Neuron (in vitro differentiated cells): ENCODE data around the gene CYTH3.
"Not testable (repeated sequence)": the region's sequence is repeated elsewhere in the genome, so short reads cannot be mapped to it uniquely, and the experiment has no call there.

Experiments used
- H2AFZ ChIP-seq: one replicate; pipeline ENCODE4 v1.6.1; 2013; ENCODE audit warnings: low read depth, mild to moderate bottlenecking, inconsistent platforms, low read length, moderate library complexity
- H3K27me3 ChIP-seq: one replicate; pipeline ENCODE4 v1.6.1; 2013; ENCODE audit warnings: low read length; ENCODE audit not compliant: insufficient read depth
- H3K36me3 ChIP-seq: one replicate; pipeline ENCODE4 v1.6.1; 2013; ENCODE audit warnings: low read length; ENCODE audit not compliant: insufficient read depth
- H3K4me1 ChIP-seq: one replicate; pipeline ENCODE4 v1.6.1; 2013; ENCODE audit warnings: low read length; ENCODE audit not compliant: insufficient read depth
- H3K4me3 ChIP-seq: 2 replicates; pipeline ENCODE4 v1.5.1; 2013; ENCODE audit warnings: mild to moderate bottlenecking, low read length, moderate library complexity
- H3K9me3 ChIP-seq: one replicate; pipeline ENCODE4 v1.6.1; 2013; ENCODE audit warnings: low read length

CYTH3 gene

DNA sequence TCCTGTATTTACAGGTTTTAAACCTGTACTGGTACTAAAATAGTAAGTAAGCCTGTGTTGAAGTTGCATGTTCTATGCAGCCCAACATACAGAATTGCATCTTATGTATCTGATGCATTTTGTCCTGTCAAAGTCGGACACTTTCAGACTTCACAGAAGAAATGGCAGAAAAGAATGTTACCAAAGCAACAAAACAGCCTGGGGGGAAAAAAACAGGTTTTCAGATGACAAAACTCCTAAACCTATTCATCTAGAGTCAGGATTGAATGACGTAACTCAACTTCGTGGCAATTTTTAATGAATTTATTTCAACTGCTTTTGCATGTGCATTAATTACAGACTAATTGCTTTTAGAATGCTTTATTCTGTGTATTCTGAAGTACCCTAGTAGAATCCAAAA, 28.4 kb downstream of the CYTH3 start:
- H3K36me3 ChIP-seq: no peaks in the 10 kb centered on the region
- H2AFZ ChIP-seq: no peak overlapping the region
- H3K4me1 ChIP-seq: no peaks in the 10 kb centered on the region
- H3K4me3 ChIP-seq: no peak overlapping the region
- no peaks in the 10 kb centered on the region for H3K9me3 ChIP-seq
- no peaks in the 10 kb centered on the region for H3K27me3 ChIP-seq

DNA sequence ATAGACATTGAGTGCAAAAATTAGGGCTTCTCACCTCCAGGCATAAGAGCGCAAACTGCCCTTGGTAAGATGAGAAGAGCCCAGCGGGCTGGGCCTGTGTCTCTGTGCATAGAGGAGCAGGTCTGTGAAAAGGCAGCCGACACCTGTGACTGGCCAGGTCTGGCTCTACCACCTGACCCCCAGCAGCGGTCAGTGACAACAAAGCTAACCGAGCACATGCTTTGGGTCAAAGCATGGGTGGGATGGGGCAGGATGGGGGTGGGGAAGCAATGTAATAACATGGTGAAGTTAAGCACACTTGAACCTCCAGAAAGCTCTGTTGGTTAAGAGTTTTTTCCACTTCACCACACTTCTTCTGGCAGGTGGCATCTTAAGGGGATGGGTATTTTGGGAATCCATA, 29.3 kb downstream of the CYTH3 start:
- no peaks in the 10 kb centered on the region for H3K36me3 ChIP-seq
- no peaks in the 10 kb centered on the region for H3K9me3 ChIP-seq
- no peak overlapping the region for H3K4me3 ChIP-seq
- H3K27me3 ChIP-seq: no peaks in the 10 kb centered on the region
- no peaks in the 10 kb centered on the region for H3K4me1 ChIP-seq
- H2AFZ ChIP-seq: no peak overlapping the region

DNA sequence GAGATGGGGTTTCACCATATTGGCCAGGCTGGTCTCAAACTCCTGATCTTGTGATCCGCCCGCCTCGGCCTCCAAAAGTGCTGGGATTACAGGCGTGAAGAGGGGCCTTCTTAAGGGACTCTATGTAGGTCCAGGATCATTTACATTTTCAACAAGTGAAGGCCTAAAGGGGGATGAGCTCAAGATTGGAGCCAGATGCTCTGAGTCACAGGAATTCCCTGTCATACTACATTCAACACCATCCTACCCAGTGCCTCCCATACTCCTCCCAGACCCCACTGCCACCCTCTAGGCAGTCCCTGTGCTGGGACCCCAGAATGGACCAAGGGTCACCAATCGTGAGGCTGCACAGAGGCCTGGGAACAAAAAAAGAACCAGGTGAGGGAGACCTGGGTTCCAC, 29.9 kb downstream of the CYTH3 start:
- H3K9me3 ChIP-seq: no peaks in the 10 kb centered on the region
- no peaks in the 10 kb centered on the region for H3K4me1 ChIP-seq
- H3K4me3 ChIP-seq: no peak overlapping the region
- H2AFZ ChIP-seq: no peak overlapping the region
- H3K27me3 ChIP-seq: no peaks in the 10 kb centered on the region
- H3K36me3 ChIP-seq: no peaks in the 10 kb centered on the region

DNA sequence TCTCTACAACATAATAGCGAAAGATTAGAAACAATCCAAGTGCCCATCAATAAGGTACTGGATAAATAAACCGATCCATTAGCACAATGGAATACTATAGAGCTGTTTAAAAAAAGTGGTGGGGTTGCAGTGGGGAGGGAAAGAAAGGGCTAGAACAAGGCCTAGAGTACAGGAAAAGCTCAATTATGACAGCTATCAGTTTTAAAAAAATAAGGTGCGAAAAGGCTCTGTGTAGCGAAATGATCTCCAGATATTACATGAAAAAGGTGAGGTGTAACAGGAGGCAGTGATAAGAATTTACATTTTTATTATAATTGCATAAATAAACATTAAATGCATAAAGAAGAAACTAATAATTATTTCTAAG, 30.8 kb downstream of the CYTH3 start:
- no peak overlapping the region for H2AFZ ChIP-seq
- H3K27me3 ChIP-seq: no peaks in the 10 kb centered on the region
- peaks cover 2% of the 10 kb centered on the region for H3K4me1 ChIP-seq
- no peaks in the 10 kb centered on the region for H3K36me3 ChIP-seq
- H3K9me3 ChIP-seq: no peaks in the 10 kb centered on the region
- H3K4me3 ChIP-seq: no peak overlapping the region

DNA sequence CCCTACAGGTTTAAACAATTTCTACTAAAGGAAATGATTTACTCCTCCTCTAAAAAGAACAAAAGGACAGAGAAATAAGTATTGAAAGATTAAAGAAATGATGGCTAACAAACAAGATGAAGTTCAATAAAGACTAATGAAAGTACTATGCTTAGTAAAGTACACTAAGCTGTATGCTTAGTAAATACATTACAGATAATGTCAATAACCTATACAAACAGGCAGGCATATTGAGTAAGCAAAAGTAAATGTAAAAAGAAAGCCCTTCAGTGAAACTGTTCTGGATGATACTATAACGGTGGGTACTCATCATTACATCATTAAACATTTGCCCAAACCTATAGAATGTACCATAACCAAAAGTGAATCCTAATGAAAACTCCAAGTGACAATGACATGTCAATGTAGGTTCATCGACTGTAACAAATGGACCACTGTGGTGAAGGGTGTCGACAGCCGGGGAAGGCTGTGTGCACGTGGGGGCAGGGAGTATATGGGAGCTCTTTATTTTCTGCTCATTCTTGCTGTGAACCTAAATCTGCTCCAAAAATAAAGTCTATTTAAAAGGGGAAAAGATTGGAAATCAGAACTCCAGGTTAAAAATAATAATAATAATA, 34.0 kb downstream of the CYTH3 start:
- H3K9me3 ChIP-seq: no peaks in the 10 kb centered on the region
- no peaks in the 10 kb centered on the region for H3K36me3 ChIP-seq
- no peak overlapping the region for H3K4me3 ChIP-seq
- no peak overlapping the region for H2AFZ ChIP-seq
- H3K27me3 ChIP-seq: no peaks in the 10 kb centered on the region
- peaks cover 2% of the 10 kb centered on the region for H3K4me1 ChIP-seq

DNA sequence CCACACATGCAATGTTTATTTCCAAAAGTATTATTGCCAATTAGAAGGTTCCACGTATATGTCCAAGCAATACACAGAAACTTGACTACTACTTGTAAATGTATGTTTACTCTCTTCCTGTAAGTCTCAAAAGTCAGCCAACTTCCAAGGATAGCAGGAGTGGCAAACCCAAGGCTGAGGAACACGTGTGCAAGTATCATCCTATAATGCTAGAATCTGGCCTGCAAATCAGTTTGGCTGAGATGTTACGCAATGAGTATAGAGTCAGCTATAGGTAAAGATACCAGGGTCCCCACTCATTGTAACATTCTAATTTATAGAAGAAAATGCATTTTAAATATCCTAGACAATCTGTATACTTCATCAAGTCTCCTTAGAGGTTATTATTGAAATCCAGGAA, 34.7 kb downstream of the CYTH3 start:
- no peaks in the 10 kb centered on the region for H3K36me3 ChIP-seq
- peaks cover 2% of the 10 kb centered on the region for H3K4me1 ChIP-seq
- H2AFZ ChIP-seq: no peak overlapping the region
- H3K4me3 ChIP-seq: no peak overlapping the region
- no peaks in the 10 kb centered on the region for H3K9me3 ChIP-seq
- H3K27me3 ChIP-seq: no peaks in the 10 kb centered on the region

DNA sequence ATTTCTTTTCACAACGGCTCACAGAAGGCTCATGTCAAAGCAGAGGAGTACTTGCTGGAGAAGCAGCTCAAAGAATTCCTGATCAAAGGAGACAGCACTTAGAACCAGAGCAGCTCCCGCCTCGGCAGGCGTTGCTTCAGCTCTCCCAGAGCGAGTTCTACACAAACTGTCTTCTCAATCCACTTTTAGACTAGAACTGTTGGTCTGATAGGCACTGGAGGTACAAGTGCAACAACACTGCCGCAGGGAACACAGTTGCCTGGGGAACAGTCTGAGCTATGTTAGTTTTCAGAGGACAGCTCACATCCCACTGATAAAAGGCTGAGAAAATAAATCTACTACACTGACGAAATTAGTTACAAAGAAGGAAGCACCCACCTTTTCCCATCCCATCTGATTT, 35.4 kb downstream of the CYTH3 start:
- Histone ChIP-seq H3K27me3 (no peaks in the 10 kb centered on the region), H2AFZ (no peak overlapping the region), H3K36me3 (no peaks in the 10 kb centered on the region), H3K4me1 (peaks cover 2% of the 10 kb centered on the region), H3K4me3 (no peak overlapping the region), H3K9me3 (no peaks in the 10 kb centered on the region)

DNA sequence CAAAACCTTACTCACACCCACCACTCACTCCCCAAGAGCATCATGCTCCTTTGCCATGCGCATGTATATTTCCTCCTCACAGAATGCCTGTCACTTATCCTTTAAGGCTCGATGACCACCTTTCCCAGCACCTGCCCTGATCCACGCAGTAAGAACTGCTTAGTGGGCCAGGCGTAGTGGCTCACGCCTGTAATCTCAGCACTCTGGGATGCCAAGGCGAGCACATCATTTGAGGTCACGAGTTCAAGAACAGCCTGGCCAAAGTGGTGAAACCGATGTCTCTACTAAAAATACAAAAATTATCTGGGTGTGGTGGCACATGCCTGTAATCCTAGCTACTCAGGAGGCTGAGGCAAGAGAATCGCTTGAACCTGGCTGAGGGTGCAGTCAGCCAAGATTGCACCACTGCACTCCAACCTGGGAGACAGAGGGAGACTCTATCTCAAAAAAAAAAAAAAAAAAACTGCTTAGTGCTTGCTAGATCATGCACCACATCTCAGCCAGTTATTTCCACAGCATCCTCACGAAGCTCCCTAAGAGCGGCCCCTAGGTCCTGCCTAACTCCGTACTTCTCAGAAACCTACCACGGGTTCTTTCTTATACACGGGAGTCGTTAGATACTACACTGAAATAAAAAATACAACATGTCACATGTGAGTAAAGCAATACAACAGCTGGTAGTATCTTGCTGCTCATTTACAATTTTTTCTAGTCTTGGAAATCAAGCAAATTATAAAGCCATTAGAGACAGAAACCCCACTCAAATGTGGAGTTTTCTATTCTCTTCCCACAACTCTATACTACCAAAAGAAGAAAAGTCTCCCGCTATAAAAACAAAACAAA, 37.2 kb downstream of the CYTH3 start:
- Histone ChIP-seq H3K4me3 (no peak overlapping the region), H3K27me3 (no peaks in the 10 kb centered on the region), H3K9me3 (no peaks in the 10 kb centered on the region), H3K4me1 (peaks cover 2% of the 10 kb centered on the region), H3K36me3 (no peaks in the 10 kb centered on the region), H2AFZ (no peak overlapping the region)

DNA sequence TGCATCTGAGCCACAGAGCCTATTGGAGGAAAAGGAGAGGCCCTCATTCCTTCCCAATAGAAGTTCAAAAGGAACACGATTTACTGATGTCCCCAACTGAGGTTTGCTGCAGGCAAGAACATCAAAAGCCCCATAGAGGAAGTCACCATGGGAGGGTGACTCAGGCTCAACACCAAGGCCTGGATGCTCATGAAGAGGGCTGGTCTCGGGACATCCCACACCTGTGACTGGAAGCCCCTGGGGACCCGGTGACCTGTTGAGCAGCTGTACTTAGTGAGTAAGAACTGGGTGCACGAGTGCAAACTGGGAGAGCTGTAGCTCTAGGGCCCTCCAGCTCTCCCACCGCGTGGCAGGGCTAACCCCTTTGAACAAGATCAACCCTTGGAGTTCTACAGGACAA, 38.0 kb downstream of the CYTH3 start:
- Histone ChIP-seq H2AFZ (no peak overlapping the region), H3K36me3 (no peaks in the 10 kb centered on the region), H3K4me3 (no peak overlapping the region), H3K9me3 (no peaks in the 10 kb centered on the region), H3K4me1 (peaks cover 2% of the 10 kb centered on the region), H3K27me3 (no peaks in the 10 kb centered on the region)

DNA sequence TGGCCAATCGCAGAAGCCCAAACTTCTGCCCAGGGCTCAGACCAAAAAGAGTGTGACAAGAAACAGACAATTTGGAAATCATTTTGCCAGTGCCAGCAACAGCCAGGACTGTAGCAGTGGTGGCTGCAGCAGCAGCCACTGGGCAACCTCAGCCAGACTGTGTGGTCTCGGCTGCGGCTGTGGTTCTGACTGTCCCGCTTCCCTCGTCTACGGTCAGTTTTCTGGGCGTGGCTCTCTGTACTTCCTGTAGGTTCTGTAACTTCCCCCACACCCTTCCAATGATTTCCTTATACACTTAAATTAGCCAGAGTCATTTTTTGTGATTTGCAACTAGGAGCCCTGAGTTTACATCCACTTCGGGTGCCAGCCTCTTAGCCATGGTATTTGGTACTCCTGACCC, 39.9 kb downstream of the CYTH3 start:
- no peaks in the 10 kb centered on the region for H3K27me3 ChIP-seq
- H3K4me3 ChIP-seq: no peak overlapping the region
- no peaks in the 10 kb centered on the region for H3K36me3 ChIP-seq
- no peaks in the 10 kb centered on the region for H3K9me3 ChIP-seq
- H3K4me1 ChIP-seq: peaks cover 14% of the 10 kb centered on the region
- no peak overlapping the region for H2AFZ ChIP-seq

DNA sequence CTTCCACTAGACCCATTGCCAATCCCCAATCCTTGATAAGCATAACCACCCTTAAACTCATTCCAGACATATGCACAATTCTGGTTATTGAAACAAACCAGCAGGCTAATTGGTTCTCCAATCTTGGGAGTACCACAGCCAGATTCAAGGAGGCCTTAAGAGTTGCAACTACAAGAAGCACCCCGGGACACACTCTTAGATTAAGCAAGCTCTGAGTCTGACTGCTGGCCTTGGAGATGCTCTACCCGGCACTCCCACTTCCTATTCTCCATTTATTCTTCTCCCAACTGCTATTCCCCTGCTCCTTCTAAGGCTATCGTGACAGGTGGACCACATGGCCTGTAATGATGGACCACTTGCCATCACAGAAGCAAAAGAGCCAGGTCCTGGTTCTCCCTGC, 40.3 kb downstream of the CYTH3 start:
- no peaks in the 10 kb centered on the region for H3K36me3 ChIP-seq
- H3K4me3 ChIP-seq: no peak overlapping the region
- peaks cover 17% of the 10 kb centered on the region for H3K4me1 ChIP-seq
- no peak overlapping the region for H2AFZ ChIP-seq
- H3K27me3 ChIP-seq: no peaks in the 10 kb centered on the region
- H3K9me3 ChIP-seq: no peaks in the 10 kb centered on the region

DNA sequence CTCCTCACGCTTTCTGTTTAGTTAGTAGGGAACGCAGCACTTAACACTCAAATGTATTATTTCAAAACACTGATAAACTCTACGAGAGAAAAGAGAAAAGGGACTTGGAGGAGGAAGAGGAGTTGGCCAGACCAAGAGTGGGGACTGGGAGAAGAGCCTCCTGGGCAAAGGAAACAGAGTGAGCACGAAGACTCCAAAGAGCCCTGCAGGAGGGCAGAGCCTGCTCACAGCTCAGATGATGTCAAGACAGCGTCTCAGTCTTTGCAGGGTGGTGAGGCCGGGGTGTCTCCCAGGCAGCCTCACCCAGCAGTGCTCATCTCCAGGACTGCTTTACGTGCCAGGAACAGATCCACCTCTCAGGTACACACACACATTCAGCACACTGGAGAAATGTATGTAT, 41.2 kb downstream of the CYTH3 start:
- Histone ChIP-seq H3K27me3 (no peaks in the 10 kb centered on the region), H3K9me3 (no peaks in the 10 kb centered on the region), H3K4me1 (peaks cover 15% of the 10 kb centered on the region), H2AFZ (no peak overlapping the region), H3K4me3 (no peak overlapping the region), H3K36me3 (no peaks in the 10 kb centered on the region)

DNA sequence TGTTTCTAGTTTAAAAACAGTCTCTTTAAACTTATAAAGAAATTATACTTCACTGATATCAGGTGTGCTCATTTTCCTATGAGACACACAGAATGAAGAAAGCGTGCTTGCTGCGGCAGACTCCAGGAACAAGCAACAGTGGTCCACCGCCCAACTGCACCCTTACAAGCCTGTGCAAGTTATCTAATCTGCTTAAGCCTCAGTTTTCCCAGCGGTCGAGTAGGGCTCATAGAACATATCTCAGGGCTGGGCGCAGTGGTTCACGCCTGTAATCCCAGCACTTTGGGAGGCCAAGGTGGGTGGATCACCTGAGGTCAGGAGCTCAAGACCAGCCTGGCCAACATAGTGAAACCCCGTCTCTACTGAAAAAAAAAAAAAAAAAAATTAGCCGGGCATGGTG, 43.1 kb downstream of the CYTH3 start:
- H3K36me3 ChIP-seq, H3K9me3 ChIP-seq, H3K27me3 ChIP-seq, H2AFZ ChIP-seq: not testable (repeated sequence)
- peak overlapping the region; percentile 50 for H3K4me3 ChIP-seq
- H3K4me1 ChIP-seq: peaks cover 15% of the 10 kb centered on the region
